RWPE2 (cell line): ENCODE measurements around the gene SLC7A10.

Source experiments
- ATAC-seq: fragments of 200-7000 bp; cut with Tn5 transposase; 3 replicates; pipeline ENCODE4 v1.9.1; 2021; ENCODE audit warnings: low read depth
- DNase-seq: peaks from one replicate; pipeline ENCODE4 v3.0.0-alpha.2; 2020; ENCODE audit warnings: low spot score
- H3K27ac ChIP-seq: fragments of 450-650 bp; 2 replicates; pipeline ENCODE4 v1.5.1; 2017; ENCODE audit warnings: mild to moderate bottlenecking; ENCODE audit not compliant: poor library complexity, severe bottlenecking
- H3K27me3 ChIP-seq: fragments of 250-450 bp; sonication (Bioruptor Pico); 2 replicates; pipeline ENCODE4 v1.5.1; 2021; ENCODE audit warnings: mild to moderate bottlenecking, moderate library complexity; ENCODE audit not compliant: insufficient read depth, poor library complexity, severe bottlenecking
- H3K36me3 ChIP-seq: fragments of 250-450 bp; sonication (Bioruptor Pico); 2 replicates; pipeline ENCODE4 v1.5.1; 2020; ENCODE audit warnings: low read depth, mild to moderate bottlenecking, moderate library complexity
- H3K4me1 ChIP-seq: fragments of 250-450 bp; sonication (Bioruptor Pico); 2 replicates; pipeline ENCODE4 v1.5.1; 2021; ENCODE audit warnings: mild to moderate bottlenecking, moderate library complexity; ENCODE audit not compliant: insufficient read depth, poor library complexity, severe bottlenecking
- H3K4me3 ChIP-seq: fragments of 250-450 bp; sonication (Bioruptor Pico); 2 replicates; pipeline ENCODE4 v1.5.1; 2021; ENCODE audit warnings: mild to moderate bottlenecking, moderate library complexity; ENCODE audit not compliant: severe bottlenecking
- H3K9me3 ChIP-seq: fragments of 250-450 bp; sonication (Bioruptor Pico); 2 replicates; pipeline ENCODE4 v1.5.1; 2021; ENCODE audit warnings: mild to moderate bottlenecking, moderate library complexity; ENCODE audit not compliant: severe bottlenecking
- CTCF ChIP-seq: fragments of 450-650 bp; IDR thresholded peaks from one replicate; pipeline ENCODE4 v1.5.1; 2017; ENCODE audit warnings: mild to moderate bottlenecking, moderate library complexity; ENCODE audit not compliant: poor library complexity, severe bottlenecking

Gene SLC7A10

GRCh38 chr19:33206261-33207039, 19.2 kb downstream of the SLC7A10 start:
- Histone ChIP-seq H3K4me3 (no peak overlapping the region), H3K36me3 (no peaks in the 10 kb centered on the region), H3K9me3 (no peaks in the 10 kb centered on the region), H3K27me3 (no peaks in the 10 kb centered on the region), H3K4me1 (no peaks in the 10 kb centered on the region), H3K27ac (no peak overlapping the region)
- TF ChIP-seq CTCF = no peak
- DNase-seq = no peak
- ATAC-seq = no peak

GRCh38 chr19:33205531-33206260, 20.0 kb downstream of the SLC7A10 start:
- no peak overlapping the region for H3K4me3 ChIP-seq
- no peak for ATAC-seq

GRCh38 chr19:33205110-33205509, 20.5 kb downstream of the SLC7A10 start:
- no peak for TF ChIP-seq CTCF
- Histone ChIP-seq H3K4me3 (no peak overlapping the region), H3K27me3 (no peaks in the 10 kb centered on the region), H3K9me3 (no peaks in the 10 kb centered on the region), H3K4me1 (no peaks in the 10 kb centered on the region), H3K27ac (no peak overlapping the region), H3K36me3 (no peaks in the 10 kb centered on the region)
- ATAC-seq (no peak), DNase-seq (no peak)

More at GRCh38 chr19:33205531-33206260, 20.0 kb downstream of the SLC7A10 start:
- no peak for TF ChIP-seq CTCF
- Histone ChIP-seq H3K9me3 (no peaks in the 10 kb centered on the region), H3K4me1 (no peaks in the 10 kb centered on the region), H3K27ac (no peak overlapping the region), H3K27me3 (no peaks in the 10 kb centered on the region), H3K36me3 (no peaks in the 10 kb centered on the region)
- no peak for DNase-seq

- no peaks in the 10 kb centered on the region for H3K27me3 ChIP-seq
- no peak overlapping the region for H3K4me3 ChIP-seq
- H3K9me3 ChIP-seq = no peaks in the 10 kb centered on the region
- ATAC-seq (no peak), DNase-seq (no peak)
- no peaks in the 10 kb centered on the region for H3K4me1 ChIP-seq
- no peaks in the 10 kb centered on the region for H3K36me3 ChIP-seq
- no peak overlapping the region for H3K27ac ChIP-seq
- no peak for TF ChIP-seq CTCF
Observed at GRCh38 chr19:33204136-33204973, 21.3 kb downstream of the SLC7A10 start.
